Medulla oblongata (tissue), 1 donor: Measurements from ENCODE around the gene TLE1.
"Not testable (repeated sequence)": the region's sequence is repeated elsewhere in the genome, so short reads cannot be mapped to it uniquely, and the experiment has no call there.

ENCODE experiments used
- DNase-seq: peaks from one replicate; pipeline ENCODE4 v3.0.0-alpha.2; 2015; ENCODE audit errors: extremely low spot score

The TLE1 gene

DNA sequence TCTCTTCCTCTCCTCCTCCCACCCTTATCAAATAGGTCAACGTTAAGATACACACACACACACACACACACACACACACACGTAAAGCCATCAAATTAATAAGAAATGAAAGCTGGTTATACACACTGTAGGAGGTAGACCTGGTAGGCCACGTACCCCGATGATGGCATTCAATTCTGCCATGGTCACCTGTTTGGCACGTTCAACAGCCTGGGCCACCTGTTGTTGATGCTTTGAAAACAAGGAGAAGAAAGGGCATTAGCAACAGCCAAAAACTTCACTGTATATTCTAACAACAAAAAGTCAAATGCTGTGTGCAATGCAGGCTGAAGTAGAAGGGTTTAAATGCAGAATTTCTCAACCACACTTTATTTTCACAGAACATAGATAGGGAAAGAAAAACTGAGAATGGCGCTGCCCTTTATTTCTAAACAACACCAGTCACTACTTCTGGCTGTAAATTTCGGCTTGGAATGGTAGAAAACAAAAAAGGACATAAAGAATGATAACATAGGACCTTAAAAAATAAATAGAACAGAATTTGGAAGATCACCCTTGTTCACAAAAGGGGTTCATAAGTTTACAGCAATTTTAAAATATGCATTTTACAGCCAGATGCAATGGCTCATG is 37.2 kb downstream of the TLE1 start:
- DNase-seq: no peak

DNA sequence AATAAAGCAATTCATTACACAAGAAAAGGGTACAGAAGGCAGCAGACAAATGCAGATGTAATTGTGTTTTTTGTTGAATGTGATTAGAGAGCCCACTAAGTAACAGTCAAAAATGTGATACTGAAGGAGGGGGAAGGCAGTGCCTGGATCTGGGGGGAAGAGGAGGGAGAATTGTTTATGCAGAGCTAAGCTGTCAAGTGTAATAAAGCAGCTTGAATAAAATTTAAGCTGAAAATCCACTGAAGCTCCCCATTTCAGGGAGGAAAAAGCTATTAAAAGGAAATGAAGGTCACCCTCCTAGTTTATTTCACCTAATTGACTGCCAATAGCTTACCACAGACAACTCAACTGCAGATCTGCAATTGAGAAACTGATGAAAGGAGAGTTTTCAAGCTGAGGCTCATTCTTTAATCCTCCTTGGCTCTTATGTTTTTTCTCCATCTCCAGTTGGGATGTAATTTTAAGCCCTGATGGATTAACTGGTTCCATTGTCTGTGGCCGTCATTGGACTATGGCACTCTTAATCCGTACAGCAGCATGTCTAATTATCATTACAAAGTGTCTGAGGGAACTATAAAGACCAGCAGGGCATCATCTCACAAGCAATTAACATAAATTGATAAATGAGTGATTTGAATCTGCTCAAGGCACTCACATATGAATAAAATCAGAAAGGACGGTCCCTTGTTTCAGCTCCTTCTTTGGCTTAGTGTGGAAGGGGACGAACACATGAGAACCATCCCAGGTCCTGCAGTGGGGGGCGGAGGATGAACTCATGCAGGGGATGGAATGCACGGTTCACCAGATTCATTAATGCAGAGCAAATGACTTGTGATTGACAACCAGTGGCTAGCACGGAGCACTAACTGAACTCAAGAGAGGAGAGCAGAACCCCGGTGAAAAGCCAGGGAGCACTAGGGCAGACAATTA is 38.5 kb downstream of the TLE1 start:
- DNase-seq: no peak

GRCh38 chr9:81649475-81650240 is 39.7 kb downstream of the TLE1 start:
- DNase-seq: no peak

GRCh38 chr9:81648891-81649290 is 40.5 kb downstream of the TLE1 start:
- no peak for DNase-seq

DNA sequence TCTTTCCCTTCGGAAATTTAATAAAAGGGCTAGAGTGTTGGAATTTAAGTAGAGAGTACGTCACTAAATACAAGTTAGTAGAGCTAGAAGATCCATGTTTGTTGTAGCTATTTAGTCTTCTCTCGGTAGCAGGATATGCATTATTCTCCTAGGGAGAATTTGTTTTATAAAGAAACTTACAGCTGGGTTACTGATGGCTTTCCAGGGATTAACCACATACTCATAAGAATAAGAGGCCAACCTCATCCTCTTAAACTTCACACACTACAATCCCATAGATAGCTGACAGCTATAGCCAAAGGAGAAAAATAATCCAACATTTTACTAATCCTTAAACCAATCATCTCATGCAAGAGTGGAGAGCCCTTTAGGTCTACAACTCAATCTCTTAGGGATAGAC is 43.0 kb downstream of the TLE1 start:
- no peak for DNase-seq

GRCh38 chr9:81644513-81644912 is 44.8 kb downstream of the TLE1 start:
- DNase-seq: not testable (repeated sequence)

DNA sequence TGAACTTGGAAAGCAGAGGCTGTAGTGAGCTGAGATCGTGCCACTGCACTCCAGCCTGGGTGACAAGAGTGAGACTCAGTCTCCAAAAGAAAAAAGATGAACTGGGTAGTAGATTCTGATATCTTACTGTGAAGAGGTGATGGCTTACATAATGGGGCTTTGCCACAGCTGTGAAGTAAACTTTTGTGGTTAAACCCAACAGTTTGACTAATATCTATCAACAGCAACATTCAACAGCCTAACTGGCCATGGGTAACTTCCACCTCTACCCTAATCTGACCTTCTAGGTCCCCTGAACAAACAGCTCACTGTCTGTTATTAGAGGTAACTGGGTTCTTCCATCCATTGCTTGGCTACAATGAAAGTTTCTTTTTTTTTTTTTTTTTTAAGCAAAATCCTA is 52.1 kb downstream of the TLE1 start:
- DNase-seq: no peak

DNA sequence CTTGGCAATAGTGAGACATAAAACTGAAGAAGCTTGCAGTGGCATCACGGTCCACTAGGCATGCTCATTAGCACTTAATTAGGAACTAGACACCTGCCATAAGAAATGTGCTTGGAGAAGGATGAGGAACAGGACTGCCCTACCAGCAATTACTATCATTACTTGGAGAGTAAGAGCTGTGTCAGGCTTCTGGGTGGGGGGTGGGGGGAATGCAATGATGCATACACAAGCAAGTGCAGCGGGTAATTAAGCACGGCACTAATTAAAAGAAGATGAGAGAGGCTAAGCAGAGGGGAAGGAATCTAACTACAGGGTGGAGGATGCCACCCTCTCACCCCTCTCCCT is 53.1 kb downstream of the TLE1 start:
- DNase-seq: no peak

DNA sequence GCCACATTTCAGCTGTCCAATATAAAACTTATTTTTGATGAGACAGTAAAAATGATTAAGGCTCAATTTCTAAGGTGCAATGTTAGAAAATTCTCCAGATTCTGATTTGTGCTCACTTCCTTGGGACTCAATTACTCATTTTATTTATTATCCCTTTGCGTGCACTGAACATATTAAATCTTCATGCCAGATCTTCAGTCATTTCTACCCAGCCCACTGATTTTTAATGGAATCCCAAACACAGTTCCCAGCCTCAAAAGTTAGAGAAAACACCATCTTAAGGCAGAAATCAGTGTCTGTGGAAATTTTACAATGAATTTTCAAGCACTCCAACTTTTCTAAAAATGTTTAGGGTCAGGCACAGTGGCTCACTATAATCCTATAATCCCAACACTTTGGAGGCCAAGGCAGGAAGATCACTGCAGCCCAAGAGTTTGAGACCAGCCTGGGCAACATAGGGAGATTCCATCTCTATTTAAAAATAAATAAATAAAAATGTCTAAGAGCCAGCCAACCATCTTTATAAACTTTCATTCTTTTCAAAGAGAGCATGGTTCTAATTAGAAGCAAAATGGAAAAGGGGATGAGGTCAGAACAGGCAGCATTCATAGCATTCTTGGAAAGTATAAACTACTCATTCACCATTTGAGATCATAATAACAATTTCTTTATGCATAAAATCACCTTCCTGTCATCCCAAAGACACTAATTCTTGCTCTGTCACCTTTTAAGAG is 53.7 kb downstream of the TLE1 start:
- DNase-seq: no peak

DNA sequence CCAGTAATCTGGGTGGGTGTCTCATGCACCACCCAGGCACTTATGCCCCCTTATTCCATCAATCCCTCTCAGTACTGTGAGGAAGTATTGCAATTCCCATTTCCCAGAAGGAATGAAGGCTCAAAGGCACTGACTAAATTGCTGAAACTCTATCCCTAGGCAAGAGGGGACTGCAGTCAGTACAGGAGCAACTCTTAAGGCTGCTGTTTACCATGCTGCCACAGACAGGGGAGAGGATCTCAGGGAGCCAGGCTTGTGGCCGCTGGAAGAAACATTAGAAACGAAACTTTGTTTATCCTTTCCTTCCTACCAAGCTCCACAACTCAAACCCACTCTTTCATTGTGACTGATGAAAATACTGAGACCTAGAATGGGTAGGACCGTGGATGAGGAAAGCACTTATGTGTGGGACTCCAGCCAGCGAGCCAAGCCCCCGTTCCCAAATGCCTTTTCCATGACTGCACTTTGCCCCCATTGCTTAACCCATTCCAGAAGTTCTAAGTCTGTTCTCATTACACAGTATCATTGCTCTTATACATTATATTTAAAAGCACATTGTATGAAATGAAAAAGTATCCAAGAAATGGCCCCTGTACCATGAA is 54.3 kb downstream of the TLE1 start:
- DNase-seq: no peak

DNA sequence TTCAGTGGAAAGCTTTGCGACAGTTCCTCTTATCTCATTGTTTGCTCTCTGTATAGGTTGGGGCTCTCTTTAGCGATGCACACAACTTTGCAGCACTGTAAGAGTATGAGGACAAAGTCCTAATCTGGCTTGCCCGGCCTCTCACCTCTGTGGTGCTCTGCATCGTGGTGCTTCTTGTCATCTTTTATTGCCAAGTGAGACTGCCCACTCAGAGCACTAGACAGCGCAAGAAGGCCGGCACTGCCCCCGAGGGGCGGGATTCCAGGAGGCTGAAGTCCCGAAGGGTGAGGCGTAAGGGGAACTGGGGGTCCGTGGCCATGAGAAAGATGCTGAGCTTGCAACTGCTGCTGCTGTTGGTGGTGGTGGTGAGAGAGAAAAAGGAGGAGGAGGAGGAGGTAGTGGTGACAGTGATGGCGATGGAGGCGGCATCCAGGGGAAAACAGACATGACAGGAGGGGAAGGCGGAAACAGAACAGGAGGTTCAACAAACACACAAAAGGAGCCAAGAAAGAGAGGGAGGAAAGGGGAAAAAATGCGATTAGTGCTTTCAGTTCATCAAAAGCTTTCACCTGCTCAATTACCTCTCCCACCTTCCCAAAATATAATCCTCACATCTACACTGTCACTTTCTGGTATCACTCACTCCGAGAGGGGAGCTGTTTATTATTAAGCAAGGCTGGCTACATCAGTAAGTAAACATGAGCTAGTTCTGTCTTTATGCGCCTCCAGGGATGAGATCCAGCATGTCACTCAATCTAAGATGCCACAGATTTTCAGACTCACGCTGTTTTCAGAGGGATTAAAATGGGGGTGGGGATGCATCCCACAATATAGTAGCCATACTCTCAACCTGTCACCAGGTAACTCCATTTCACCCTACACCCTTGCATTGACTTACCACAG is 55.1 kb downstream of the TLE1 start:
- no peak for DNase-seq

DNA sequence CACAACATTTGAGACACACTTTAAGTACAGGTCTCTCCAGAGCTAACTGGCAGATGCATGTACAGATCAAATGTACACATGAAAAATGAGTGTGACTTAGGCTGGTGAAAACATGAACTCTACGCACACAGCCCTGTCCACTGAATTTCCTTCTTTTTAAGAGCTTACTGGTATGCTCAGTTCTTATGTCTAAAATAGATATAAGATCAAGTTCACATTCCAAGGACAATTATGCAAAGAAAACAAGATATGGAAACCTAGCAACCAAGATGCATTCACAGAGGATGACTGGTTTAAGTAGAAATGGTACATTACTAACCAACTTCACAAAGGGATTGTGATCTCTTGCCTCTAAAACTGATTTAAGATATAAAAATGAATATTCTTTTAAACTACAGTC is 56.7 kb downstream of the TLE1 start:
- no peak for DNase-seq

GRCh38 chr9:81631218-81631745 is 58.1 kb downstream of the TLE1 start:
- DNase-seq: no peak

DNA sequence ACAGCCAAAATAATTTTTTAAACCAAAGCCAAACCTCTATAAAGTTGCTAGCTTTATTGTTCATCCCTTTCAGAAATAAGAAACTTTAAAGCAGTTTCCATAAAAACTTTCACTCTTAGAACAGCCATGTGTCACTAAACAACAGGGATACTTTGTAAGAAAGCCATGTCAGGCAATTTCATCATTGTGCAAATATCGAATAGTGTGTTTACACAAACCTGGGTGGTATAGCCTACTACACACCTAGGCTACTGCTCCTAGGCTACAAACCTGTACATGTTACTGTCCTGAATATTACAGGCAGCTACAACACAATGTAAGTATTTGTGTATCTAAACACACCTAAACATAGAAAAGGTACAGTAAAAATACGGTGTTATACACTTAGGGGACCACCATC is 59.9 kb downstream of the TLE1 start:
- DNase-seq: no peak

DNA sequence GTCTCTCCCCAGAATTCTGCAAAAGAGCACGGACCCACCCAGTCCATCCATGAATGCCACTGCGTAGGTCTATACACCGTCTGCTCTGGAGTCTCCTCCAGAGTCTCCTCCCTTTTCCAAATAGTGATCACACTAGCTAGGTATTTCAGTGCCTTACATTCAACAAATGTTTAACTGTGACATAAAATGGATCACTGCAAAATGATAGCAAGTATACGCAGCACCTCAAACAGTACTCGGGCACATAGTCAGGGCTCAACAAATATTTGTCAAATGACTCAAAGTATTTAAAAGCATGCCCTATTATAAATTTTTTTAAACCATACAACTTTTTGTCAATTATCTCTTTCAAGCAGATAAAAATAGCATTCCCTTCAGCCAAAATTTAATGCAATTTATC is 60.5 kb downstream of the TLE1 start:
- no peak for DNase-seq

DNA sequence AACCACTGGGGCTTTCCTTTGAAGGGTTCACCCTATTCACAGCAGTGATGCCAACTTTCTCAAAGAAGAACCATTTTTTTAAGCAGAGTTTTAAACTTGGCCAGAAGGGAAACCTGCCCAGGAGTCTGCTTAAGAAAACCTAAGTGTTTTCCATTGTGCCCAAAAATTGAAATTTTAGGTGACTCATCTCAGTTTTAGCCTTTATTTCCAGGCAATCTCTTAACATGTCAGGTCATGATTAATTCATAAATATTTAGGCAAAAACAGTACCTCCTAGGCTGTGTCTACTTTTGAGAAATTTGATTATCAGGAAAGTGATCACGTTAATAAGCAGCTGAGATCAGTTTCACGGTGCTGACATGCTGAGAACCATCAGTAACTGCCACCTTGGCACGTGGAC is 61.9 kb downstream of the TLE1 start:
- no peak for DNase-seq

GRCh38 chr9:81626511-81626910 is 62.8 kb downstream of the TLE1 start:
- DNase-seq: no peak

GRCh38 chr9:81625969-81626368 is 63.4 kb downstream of the TLE1 start:
- no peak for DNase-seq

DNA sequence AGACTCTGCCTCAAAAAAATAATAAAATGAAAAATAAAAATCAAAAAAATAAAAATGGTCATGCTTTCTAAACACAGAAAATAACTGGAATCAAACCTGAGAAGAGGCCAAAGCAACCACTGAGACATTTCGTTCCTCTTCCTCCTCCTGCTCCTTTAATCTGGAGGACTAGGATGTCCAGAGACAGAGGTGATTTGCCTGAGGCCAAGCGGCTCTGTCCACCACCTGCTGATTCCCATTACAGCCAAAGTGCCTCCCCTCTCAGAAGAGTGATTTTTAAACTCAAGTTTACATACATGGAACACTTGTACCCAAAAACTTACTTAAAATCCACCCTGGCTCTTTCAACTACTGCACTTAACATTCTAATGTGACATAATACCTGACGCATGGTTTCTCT is 65.6 kb downstream of the TLE1 start:
- no peak for DNase-seq
